ENCODE measurements around the gene PCDH9. TPM values are rescaled to one million over a fixed set of nuclear protein-coding genes. Genes with fewer than 3 reads are reported as not detected.

Gene PCDH9
- total and polyA plus RNA-seq, 11 donors = 3.0 to 39.6 (median 21.6) TPM

GRCh38 chr13:66811455-66811854 lies 418.7 kb downstream of the PCDH9 start:
- Histone ChIP-seq H3K4me3 (no peak overlapping the region), H3K36me3 (no peaks in the 10 kb centered on the region), H3K9me3 (no peaks in the 10 kb centered on the region), H3K27ac (no peak overlapping the region), H3K4me1 (peaks cover 0 to 2% (median 0%) of the 10 kb centered on the region in 12 donors), H3K27me3 (no peaks in the 10 kb centered on the region)
- intact Hi-C loops (cut with DNase I) = no loop called here
- ATAC-seq = no peak
- no peak for DNase-seq
- no peak for TF ChIP-seq POLR2A (IDR thresholded peaks at IDR 0.05)
- no peak for TF ChIP-seq CTCF (IDR thresholded peaks at IDR 0.05)

GRCh38 chr13:66809485-66809884 lies 420.7 kb downstream of the PCDH9 start:
- WGBS, 4 donors = 83 to 94% (median 89%) methylated on average over 1 of the region's 1 CpG
- H3K4me1 ChIP-seq = peaks cover 0 to 16% (median 2%) of the 10 kb centered on the region in 12 donors
- TF ChIP-seq CTCF (IDR thresholded peaks at IDR 0.05) = no peak
- TF ChIP-seq POLR2A (IDR thresholded peaks at IDR 0.05) = no peak

GRCh38 chr13:66807251-66807650 lies 422.9 kb downstream of the PCDH9 start:
- H3K4me1 ChIP-seq = peaks cover 0 to 22% (median 2%) of the 10 kb centered on the region in 12 donors
- intact Hi-C loops (cut with DNase I) = no loop called here
- no peaks in the 10 kb centered on the region for H3K27me3 ChIP-seq
- WGBS, 4 donors = 93 to 100% (median 100%) methylated on average over 1 of the region's 1 CpG
- no peak for DNase-seq
- H3K9me3 ChIP-seq = no peaks in the 10 kb centered on the region
- no peak for ATAC-seq
- TF ChIP-seq CTCF (IDR thresholded peaks at IDR 0.05) (no peak), POLR2A (IDR thresholded peaks at IDR 0.05) (no peak)
- no peak overlapping the region for H3K27ac ChIP-seq
- no peak overlapping the region for H3K4me3 ChIP-seq
- H3K36me3 ChIP-seq = no peaks in the 10 kb centered on the region

More at GRCh38 chr13:66809485-66809884, 420.7 kb downstream of the PCDH9 start:
- H3K27ac ChIP-seq = no peak overlapping the region
- no peaks in the 10 kb centered on the region for H3K9me3 ChIP-seq
- no peaks in the 10 kb centered on the region for H3K36me3 ChIP-seq
- ATAC-seq (no peak), DNase-seq (no peak)
- no peaks in the 10 kb centered on the region for H3K27me3 ChIP-seq
- no peak overlapping the region for H3K4me3 ChIP-seq
- intact Hi-C loops (cut with DNase I) = no loop called here

- 31 to 41% (median 35%) methylated on average over 1 of the region's 1 CpG for WGBS, 4 donors
- no peak for ATAC-seq
- H3K27ac ChIP-seq = no peak overlapping the region
- TF ChIP-seq CTCF (IDR thresholded peaks at IDR 0.05) = no peak
- no peak for TF ChIP-seq POLR2A (IDR thresholded peaks at IDR 0.05)
- peak in 3 of 5 donors; percentile 10 to 28 (median 26) for DNase-seq
- H3K36me3 ChIP-seq = no peaks in the 10 kb centered on the region
- H3K9me3 ChIP-seq = no peaks in the 10 kb centered on the region
- H3K4me3 ChIP-seq = no peak overlapping the region
- H3K4me1 ChIP-seq = peaks cover 0 to 22% (median 2%) of the 10 kb centered on the region in 12 donors
- no peaks in the 10 kb centered on the region for H3K27me3 ChIP-seq
- intact Hi-C loops (cut with DNase I) = no loop called here
Observed at GRCh38 chr13:66805657-66806056, 424.5 kb downstream of the PCDH9 start.

All from heart left ventricle (tissue), 16 donors.